Measurements from ENCODE around the gene SLC41A1. TPM values are rescaled to one million over a fixed set of nuclear protein-coding genes. Genes with fewer than 3 reads are reported as not detected.
A peak's percentile ranks its signal among the peaks of the same experiment; 100 is the strongest.

Gene SLC41A1
- total RNA-seq, 1 experiment from 2014 or later = 36.2 TPM

GRCh38 chr1:205766038-205766437, 47.0 kb downstream of the SLC41A1 start:
- Histone ChIP-seq H3K36me3 (no peaks in the 10 kb centered on the region), H3K9me3 (replicated peaks) (no peaks in the 10 kb centered on the region), H3K4me3 (no peak overlapping the region), H3K27ac (no peak overlapping the region), H3K27me3 (no peaks in the 10 kb centered on the region), H3K4me1 (peaks cover 3% of the 10 kb centered on the region; the same call in 1 of the 2 replicates)
- no peak for DNase-seq

- Histone ChIP-seq H3K27ac (no peak overlapping the region), H3K9me3 (replicated peaks) (no peaks in the 10 kb centered on the region), H3K27me3 (no peaks in the 10 kb centered on the region), H3K36me3 (no peaks in the 10 kb centered on the region), H3K4me3 (no peak overlapping the region), H3K4me1 (peaks cover 2% of the 10 kb centered on the region; the same call in 1 of the 2 replicates)
- no peak for DNase-seq
These were observed 48.4 kb downstream of the SLC41A1 start for GRCh38 chr1:205764578-205764977.

GRCh38 chr1:205763980-205764379, 49.0 kb downstream of the SLC41A1 start:
- no peaks in the 10 kb centered on the region for H3K9me3 ChIP-seq (replicated peaks)
- H3K36me3 ChIP-seq = no peaks in the 10 kb centered on the region
- H3K27ac ChIP-seq = no peak overlapping the region
- no peaks in the 10 kb centered on the region for H3K4me1 ChIP-seq
- H3K4me3 ChIP-seq = no peak overlapping the region
- DNase-seq = no peak
- H3K27me3 ChIP-seq = no peaks in the 10 kb centered on the region

DNA sequence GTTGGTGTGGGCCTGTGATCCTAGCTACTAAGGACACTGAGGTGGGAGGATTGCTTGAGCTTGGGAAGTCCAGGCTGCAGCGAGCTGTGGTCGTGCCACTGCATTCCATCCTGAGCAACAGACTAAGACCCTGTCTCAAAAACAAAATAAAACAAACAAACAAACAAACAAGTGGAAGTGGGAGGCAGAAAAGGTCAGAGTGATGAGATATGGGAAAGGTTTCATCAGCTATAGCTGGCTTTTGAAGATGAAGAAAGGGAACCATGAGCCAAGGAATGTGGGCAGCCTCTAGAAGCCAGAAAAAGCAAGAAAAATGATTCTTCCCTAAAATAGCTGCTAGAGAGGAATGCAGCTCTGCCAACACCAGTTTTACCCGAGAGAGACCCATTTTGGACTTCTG, 52.4 kb downstream of the SLC41A1 start:
- H3K36me3 ChIP-seq = no peaks in the 10 kb centered on the region
- no peak for DNase-seq
- H3K4me1 ChIP-seq = no peaks in the 10 kb centered on the region
- no peak overlapping the region for H3K4me3 ChIP-seq
- H3K27ac ChIP-seq = no peak overlapping the region
- H3K27me3 ChIP-seq = no peaks in the 10 kb centered on the region
- no peaks in the 10 kb centered on the region for H3K9me3 ChIP-seq (replicated peaks)

DNA sequence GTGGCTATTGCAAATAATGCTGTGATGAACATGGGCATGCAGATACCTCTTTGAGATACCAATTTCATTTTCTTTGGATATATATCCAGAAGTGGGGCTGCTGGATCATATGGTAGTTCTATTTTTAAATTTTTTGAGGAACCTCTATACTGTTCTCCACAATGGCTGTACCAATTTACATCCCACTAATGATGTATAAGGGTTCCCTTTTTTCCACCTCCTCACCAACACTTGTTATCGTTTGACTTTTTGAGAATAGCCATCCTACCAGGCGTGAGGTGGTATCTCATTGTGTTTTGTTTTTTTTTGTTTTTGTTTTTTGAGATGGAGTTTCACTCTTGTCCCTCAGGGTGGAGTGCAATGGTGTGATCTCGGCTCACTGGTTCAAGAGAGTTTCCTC, 56.4 kb downstream of the SLC41A1 start:
- Histone ChIP-seq H3K4me1 (no peaks in the 10 kb centered on the region), H3K27ac (no peak overlapping the region), H3K27me3 (no peaks in the 10 kb centered on the region), H3K9me3 (replicated peaks) (no peaks in the 10 kb centered on the region), H3K36me3 (no peaks in the 10 kb centered on the region), H3K4me3 (no peak overlapping the region)
- DNase-seq = no peak

DNA sequence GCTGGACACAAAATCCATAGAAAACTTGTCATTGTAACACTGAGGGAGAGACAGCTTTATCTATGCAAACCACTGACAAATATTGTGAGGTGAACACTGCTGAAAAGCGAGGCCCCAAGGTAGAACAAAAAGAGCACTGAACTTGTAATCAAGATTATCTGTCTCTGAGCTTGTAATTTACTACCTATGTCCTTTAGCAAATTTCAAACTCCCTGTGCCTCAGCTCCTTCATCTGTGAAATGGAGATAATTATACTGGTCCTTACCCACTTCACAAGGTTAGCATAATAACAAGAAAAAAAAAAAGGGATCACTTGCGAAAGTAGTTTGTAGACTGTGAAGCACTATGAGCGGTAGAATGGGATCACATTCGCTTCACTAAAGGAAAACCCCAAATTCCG, 58.1 kb downstream of the SLC41A1 start:
- no peaks in the 10 kb centered on the region for H3K36me3 ChIP-seq
- H3K4me3 ChIP-seq = no peak overlapping the region
- no peaks in the 10 kb centered on the region for H3K27me3 ChIP-seq
- no peak for DNase-seq
- H3K9me3 ChIP-seq (replicated peaks) = no peaks in the 10 kb centered on the region
- H3K27ac ChIP-seq = no peak overlapping the region
- H3K4me1 ChIP-seq = 0 out of 2 replicates have a peak, but pooled peaks cover 3% of the 10 kb centered on the region

- peak in 1 of 2 experiments; percentile 55 for DNase-seq
- H3K4me1 ChIP-seq = peaks cover 14% of the 10 kb centered on the region
- no peaks in the 10 kb centered on the region for H3K27me3 ChIP-seq
- peak overlapping the region; percentile 86; the same call in 1 of the 2 replicates for H3K27ac ChIP-seq
- H3K4me3 ChIP-seq = peak overlapping the region; percentile 69; the same call in 1 of the 2 replicates
- H3K9me3 ChIP-seq (replicated peaks) = no peaks in the 10 kb centered on the region
- H3K36me3 ChIP-seq = peaks cover 22% of the 10 kb centered on the region
These were observed 61.9 kb downstream of the SLC41A1 start for GRCh38 chr1:205751036-205751651.

DNA sequence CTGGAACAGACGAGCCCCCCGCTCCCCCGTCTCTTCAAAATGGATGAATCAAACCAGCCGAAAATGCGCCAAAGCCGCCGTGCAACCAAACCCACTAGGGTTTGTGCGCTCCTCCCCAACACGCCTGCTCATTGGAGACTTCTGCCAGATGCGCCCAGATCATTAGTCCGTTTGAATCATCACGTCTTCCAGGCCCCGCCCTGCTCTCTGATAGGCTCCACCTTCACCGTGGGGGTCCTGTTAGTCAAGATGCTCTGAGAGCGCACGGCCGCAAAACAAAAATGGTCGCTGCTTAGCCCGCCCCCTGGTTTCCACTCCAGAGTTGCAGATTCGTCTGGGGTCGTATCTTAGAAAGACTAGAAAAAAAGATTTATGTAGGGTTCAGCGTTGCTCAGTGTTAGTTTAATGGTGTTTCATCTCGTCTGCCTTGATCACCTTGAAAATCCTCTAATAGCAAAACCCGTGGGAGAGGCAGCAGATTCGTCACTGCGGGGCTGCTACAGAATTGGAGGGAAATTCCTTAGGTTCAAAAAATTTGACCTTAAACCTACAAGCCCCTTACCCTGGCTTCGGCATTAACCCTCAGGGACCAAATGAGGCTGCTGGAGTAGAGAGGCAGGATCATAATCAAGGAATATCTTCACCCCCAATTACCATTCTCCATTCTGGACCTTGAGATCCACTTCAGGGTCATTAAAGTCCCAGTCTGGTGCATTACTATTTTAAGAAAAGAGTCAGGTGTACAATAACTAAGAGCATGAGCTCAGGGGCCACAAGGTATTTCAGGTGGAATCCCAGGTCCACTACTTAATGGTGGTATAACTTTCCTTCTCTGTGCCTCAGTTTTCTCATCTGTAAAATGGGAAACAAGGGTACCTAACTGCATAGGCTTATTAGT, 62.6 kb downstream of the SLC41A1 start, which contains the start of gene NUCKS1:
TSS of gene NUCKS1 (minus strand) at position 45 of the 898 bp plus-strand sequence. CDS start 209 bp downstream, outside the sequence.
- Histone ChIP-seq H3K36me3 (peaks cover 29% of the 10 kb centered on the region), H3K27ac (peak within 1 kb of the TSS; percentile 86), H3K4me1 (peaks cover 14% of the 10 kb centered on the region), H3K27me3 (no peaks in the 10 kb centered on the region), H3K9me3 (replicated peaks) (no peaks in the 10 kb centered on the region), H3K4me3 (peak within 1 kb of the TSS; percentile 69)
- DNase-seq = peak; percentile 100

GRCh38 chr1:205749234-205750137, 63.5 kb downstream of the SLC41A1 start:
- DNase-seq = peak; percentile 98 to 99
- H3K36me3 ChIP-seq = peaks cover 34% of the 10 kb centered on the region
- peak overlapping the region; percentile 86 for H3K27ac ChIP-seq
- H3K4me3 ChIP-seq = peak overlapping the region; percentile 69
- H3K4me1 ChIP-seq = peaks cover 14% of the 10 kb centered on the region
- H3K27me3 ChIP-seq = no peaks in the 10 kb centered on the region
- no peaks in the 10 kb centered on the region for H3K9me3 ChIP-seq (replicated peaks)

- Histone ChIP-seq H3K27ac (peak overlapping the region; percentile 86), H3K9me3 (replicated peaks) (no peaks in the 10 kb centered on the region), H3K36me3 (peaks cover 36% of the 10 kb centered on the region), H3K27me3 (no peaks in the 10 kb centered on the region), H3K4me3 (peak overlapping the region; percentile 69), H3K4me1 (peaks cover 14% of the 10 kb centered on the region)
- peak; percentile 51 to 73 for DNase-seq
These were observed 64.4 kb downstream of the SLC41A1 start for GRCh38 chr1:205748403-205749233.

DNA sequence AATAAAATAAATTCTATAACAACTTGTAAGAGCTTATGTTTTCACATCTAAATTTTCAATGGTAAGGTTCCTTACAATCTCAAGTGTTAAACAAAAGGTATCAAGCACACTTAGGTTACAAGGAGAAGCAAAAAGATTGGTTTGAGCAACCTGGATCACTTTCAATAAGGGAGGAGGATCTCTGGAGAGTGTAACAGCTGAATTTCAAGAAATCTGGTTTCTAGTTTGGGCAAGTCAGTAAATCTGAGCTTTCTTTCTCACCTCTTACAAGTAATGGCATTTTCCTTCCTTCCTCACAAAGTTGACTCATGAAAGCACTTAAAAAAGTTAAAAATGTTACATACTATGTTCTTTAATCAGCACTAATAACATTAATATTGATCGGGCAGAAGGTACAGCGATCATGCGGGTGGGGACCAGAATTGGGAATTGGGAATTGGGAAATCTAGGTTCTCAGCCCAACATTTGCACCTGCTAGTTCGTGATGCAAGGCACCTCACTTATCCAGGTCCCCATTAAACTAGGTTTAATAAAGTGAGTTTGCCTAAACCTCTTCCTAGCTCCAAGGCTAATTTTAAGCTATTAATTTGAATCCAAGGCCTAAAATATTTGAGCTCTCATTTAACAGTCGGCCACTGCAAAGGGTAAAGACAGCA, 66.1 kb downstream of the SLC41A1 start:
- Histone ChIP-seq H3K4me1 (peaks cover 14% of the 10 kb centered on the region), H3K4me3 (peak overlapping the region; percentile 69; the same call in 1 of the 2 replicates), H3K27me3 (no peaks in the 10 kb centered on the region), H3K9me3 (replicated peaks) (no peaks in the 10 kb centered on the region), H3K36me3 (peaks cover 37% of the 10 kb centered on the region), H3K27ac (no peak overlapping the region)
- DNase-seq = no peak

- Histone ChIP-seq H3K27me3 (no peaks in the 10 kb centered on the region), H3K27ac (no peak overlapping the region), H3K4me3 (no peak overlapping the region), H3K4me1 (peaks cover 11% of the 10 kb centered on the region), H3K36me3 (peaks cover 51% of the 10 kb centered on the region), H3K9me3 (replicated peaks) (no peaks in the 10 kb centered on the region)
- no peak for DNase-seq
These were observed 68.6 kb downstream of the SLC41A1 start for GRCh38 chr1:205744403-205744802.

GRCh38 chr1:205743977-205744376, 69.0 kb downstream of the SLC41A1 start:
- no peaks in the 10 kb centered on the region for H3K27me3 ChIP-seq
- peaks cover 56% of the 10 kb centered on the region for H3K36me3 ChIP-seq
- peaks cover 11% of the 10 kb centered on the region for H3K4me1 ChIP-seq
- no peaks in the 10 kb centered on the region for H3K9me3 ChIP-seq (replicated peaks)
- H3K27ac ChIP-seq = no peak overlapping the region
- H3K4me3 ChIP-seq = no peak overlapping the region
- no peak for DNase-seq
